Sigmoid colon (tissue), 3 donors: ENCODE data around the gene THOC6.

Experiments used
- POLR2A ChIP-seq, 2 donors: fragments of 450-650 bp; IDR thresholded peaks; one replicate each; pipeline ENCODE4 v1.6.1; 2016; ENCODE audit warnings: antibody characterized with exemption in 2 of 2, mild to moderate bottlenecking in 2 of 2, moderate library complexity in 2 of 2
- TF ChIP-seq, protein P1 (sequence below), 4 experiments: fragments of 450-650 bp in 3 of 4; fragments of 200-600 bp in 1 of 4; IDR thresholded peaks; one replicate each; pipeline ENCODE4 v1.5.1; 2016 to 2019; ENCODE audit warnings: antibody characterized with exemption in 4 of 4, mild to moderate bottlenecking in 3 of 4, moderate library complexity in 2 of 4

GRCh38 chr16:2999929-3000328 is 23.9 kb upstream of the THOC6 start:
- TF ChIP-seq, protein P1, sequence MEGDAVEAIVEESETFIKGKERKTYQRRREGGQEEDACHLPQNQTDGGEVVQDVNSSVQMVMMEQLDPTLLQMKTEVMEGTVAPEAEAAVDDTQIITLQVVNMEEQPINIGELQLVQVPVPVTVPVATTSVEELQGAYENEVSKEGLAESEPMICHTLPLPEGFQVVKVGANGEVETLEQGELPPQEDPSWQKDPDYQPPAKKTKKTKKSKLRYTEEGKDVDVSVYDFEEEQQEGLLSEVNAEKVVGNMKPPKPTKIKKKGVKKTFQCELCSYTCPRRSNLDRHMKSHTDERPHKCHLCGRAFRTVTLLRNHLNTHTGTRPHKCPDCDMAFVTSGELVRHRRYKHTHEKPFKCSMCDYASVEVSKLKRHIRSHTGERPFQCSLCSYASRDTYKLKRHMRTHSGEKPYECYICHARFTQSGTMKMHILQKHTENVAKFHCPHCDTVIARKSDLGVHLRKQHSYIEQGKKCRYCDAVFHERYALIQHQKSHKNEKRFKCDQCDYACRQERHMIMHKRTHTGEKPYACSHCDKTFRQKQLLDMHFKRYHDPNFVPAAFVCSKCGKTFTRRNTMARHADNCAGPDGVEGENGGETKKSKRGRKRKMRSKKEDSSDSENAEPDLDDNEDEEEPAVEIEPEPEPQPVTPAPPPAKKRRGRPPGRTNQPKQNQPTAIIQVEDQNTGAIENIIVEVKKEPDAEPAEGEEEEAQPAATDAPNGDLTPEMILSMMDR (IDR thresholded peaks at IDR 0.05), result no peak
- TF ChIP-seq POLR2A (IDR thresholded peaks at IDR 0.05), result no peak
